Globus pallidus (tissue), 1 donor: ENCODE measurements around the gene GTPBP10.
"Not testable (repeated sequence)": the region's sequence is repeated elsewhere in the genome, so short reads cannot be mapped to it uniquely, and the experiment has no call there.

Source experiments
- DNase-seq: peaks from one replicate; pipeline ENCODE4 v3.0.0-alpha.2; 2015; ENCODE audit warnings: low spot score

Gene GTPBP10, protein sequence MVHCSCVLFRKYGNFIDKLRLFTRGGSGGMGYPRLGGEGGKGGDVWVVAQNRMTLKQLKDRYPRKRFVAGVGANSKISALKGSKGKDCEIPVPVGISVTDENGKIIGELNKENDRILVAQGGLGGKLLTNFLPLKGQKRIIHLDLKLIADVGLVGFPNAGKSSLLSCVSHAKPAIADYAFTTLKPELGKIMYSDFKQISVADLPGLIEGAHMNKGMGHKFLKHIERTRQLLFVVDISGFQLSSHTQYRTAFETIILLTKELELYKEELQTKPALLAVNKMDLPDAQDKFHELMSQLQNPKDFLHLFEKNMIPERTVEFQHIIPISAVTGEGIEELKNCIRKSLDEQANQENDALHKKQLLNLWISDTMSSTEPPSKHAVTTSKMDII

DNA sequence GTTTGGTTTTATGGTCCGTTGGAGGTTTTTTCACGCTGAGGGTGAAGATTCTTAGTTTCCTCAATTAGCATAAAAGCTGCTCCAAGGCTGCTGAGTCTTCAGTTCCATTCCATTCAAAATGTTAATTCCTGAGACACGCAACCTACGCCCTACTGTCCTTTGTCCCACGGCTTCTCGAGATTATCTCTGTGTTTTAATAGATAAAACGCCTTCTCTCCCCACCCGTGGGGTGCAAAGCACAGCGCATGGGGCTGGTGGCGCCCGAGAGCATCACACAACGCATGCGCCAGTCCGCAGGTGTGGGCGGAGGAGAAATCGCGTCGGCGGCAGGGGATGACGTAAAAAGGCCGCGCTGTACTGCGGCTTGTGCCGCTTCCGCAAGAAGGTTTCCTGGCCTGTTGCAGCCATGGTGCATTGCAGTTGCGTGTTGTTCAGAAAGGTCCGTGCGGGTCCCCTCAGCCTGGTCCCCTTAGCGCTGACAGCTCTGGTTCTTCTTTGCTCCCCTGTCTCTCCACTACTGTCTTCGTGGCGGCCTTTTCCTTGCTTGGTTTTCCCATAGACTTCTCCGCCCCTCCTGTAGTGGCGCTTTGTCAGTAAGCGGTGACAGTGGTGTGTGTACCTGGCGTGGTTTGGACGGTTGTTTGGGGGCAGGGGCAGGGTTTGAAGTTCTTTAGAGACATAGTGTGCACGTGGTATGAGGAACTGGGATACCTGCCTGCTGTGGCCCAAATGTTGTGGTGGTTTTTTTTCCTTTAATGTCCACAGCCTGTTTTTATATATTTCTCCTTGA, at the start of gene GTPBP10:
Gene GTPBP10 (plus strand): TSS at position 381 of the 790 bp plus-strand sequence. CDS start 26 bp downstream, at position 407.
- DNase-seq, result peak; percentile 94

DNA sequence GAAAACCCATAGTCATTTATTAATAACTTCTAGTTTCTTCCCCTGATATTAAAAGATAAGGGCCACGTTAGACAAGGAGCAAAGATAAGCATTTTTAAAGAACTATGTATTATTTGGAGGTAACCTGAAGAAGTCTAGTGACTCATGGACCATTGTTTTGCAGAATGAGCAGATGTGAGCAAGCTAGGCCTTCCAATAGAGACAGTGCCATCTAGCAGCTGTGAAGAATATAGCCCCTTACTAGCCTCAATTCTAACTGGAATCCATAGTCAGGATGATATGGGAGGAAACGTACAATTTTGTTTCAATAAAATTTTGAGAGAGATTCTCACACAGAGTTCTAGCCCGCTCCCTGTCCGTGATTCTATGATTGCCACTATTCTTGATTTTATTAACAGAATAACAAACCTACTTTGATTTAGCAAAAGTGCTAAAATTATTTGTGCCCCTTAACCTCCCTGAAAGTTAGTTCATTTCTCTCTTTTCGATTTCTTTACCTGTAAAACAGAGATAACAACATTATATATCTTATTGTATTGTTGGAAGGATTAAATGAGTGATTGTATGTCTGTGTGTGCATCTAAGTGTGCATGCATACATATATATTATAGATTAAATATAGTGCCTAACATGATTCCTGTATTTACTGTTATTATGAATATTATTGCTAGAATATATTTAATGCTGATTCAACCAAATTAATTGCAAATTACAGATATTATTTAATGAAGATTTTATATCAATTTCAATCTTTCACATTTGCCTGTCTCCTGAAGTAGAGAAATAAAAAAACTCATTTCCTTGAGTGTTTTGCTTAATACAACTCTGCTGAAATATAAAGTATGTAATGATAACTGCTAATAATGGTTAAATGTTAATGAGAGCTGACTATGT, 48.1 kb upstream of the GTPBP10 start:
- DNase-seq, result peak; percentile 31

DNA sequence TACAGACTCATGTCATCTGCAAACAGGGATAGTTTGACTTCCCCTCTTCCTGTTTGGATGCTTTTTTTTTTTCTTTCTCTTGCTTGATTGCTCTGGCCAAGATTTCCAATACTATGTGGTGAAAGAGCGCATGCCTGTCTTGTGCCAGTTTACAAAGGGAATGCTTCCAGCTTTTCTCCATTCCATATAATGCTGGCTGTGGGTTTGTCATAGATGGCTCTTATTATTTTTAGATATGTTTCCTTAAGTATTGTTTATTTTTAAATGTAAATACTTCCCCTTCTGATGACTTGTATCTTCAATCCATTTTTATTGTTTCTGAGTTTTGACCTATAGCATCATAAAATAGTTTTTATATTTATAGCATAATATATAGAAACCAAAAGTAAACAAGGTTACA, 43.3 kb upstream of the GTPBP10 start:
- no peak for DNase-seq

DNA sequence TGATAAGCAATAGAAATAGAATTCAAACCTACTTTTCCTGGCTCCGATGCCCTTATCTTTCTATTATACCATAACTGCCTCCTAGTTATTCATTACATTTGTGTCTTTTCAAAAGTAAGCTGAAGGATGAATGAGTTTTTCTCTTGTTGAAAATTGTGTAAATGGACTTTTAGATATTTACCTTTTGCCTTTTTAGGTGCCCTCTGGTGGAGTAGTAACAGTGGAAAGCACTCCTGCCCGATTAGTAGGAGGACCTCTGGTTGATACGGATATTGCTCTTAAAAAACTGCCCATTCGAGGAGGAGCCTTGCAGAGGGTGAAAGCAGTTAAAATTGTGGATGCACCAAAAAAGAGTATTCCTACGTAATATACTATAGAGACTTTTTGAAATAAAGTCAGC, 36.6 kb upstream of the GTPBP10 start:
- no peak for DNase-seq

DNA sequence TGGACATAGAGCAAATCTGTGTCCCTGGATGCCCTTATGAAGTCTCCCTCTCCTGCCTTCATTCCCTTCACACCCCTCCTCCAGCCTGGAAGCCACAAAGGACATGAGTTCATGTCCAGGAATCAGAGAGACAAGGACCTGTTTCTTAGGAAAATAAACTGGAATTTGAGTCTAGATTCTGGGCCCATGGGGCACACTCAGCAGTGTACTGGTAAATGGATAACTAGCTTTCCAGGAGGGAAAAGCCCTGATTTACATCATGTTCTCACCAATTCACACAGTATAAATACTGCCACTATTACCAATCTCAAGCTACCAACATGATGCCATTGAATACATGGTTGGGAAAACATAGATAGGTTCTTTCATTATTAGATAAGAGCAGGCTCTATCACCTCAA, 35.3 kb upstream of the GTPBP10 start:
- no peak for DNase-seq

DNA sequence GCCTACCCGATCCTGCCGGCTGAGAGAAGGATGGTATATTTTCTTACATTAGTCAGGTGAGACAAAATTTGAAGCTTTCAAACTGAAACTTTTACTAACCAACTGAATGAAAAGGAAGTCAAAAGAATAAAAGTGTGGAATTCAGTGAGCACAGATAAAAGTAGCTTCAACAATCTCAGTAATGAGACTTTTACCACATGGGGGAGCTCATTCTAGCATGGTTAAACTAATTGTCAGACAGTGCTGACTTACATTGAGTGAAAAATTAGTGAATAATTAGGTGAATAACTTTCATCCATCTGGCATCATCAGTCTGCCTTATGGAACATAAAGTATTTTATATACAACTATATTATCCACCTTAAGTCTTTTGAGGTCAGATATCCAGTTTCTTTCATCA, 33.8 kb upstream of the GTPBP10 start:
- peak; percentile 3 for DNase-seq

DNA sequence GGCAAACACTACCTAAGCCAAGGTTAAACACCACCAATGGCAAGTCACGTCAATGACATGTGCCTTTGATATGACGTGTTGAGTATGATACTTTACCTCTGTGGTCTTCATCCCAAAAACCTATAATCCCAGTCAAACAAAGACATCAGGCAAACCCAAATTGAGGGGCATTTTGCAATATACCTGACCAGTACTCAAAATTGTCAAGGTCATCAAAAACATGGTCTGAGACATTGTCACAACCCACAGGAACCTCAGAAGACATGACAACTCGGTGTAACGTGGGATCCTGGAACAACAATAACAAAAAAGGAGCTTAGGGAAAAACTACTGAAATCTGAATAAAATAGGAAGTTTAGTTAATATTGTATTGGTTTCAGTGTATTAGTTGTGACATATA, 32.6 kb upstream of the GTPBP10 start:
- no peak for DNase-seq

DNA sequence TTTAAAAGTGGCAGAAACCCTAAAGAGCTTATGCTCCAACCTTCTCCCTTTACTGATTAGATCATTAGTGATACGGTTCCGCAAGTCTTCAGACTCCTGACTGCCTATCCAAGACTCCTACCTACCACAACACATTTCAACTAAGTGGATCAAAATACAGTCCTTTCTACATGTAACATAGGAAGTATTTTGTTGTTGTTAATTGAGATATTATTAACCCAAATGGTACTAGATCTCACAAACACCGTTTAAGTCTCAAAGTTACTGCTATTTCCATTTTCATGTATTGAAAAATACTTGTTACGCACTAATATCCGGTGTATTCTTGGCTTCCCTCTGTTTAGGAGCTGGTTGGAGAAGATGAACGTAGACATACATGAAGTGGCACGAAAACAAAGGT, 26.5 kb upstream of the GTPBP10 start:
- no peak for DNase-seq

DNA sequence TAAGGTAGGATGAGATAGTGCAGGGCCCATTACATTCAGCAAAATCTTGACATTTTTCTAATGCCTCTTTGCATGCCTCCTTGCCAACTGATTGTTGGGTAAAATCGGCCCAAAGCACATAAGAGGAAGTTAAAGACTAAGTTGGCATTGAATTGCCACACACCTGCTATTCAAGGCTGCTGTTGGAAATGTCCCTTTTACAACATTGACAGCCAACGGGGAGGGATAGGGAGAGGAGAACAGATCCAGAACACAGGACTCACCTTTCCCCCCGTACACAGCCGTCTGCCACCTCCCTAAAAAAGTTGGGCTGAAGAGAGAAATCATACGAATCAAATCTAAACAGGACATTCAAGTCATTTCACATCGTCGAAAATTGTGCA, 26.1 kb upstream of the GTPBP10 start:
- DNase-seq, result no peak

DNA sequence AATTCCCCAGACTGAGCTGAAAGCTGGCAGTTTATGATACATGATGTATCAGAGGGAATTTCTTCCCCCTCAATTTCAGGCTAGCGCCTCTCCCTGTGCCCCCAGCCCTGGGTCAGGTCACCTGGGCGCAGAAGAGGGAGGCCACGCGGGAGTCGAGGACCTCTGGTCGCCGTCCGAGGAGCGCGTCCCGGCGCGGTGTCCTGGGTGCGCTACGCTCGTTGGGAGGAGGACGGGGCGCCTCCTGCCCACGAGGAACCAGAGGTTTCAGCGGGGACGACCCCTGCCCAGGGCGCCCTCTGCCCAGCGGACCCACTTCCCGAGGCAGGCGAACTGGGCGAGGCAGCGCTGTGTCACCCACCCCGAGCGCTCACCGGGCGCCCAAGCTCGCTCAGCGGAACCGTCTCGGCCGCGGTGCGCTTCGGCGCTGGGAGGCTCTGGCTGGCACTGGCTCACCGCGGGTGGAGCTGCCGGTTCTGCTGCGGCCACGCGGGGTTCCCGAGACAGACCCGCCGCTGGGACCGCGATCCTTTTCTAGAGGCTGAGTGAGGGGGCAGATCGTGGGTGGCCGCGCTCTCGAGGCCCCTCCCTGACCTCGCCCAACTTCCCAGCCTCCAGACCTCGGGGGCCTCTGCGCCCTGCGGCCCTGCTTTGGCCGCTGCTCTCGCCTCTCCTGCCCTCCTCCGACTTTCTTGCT, 25.6 kb upstream of the GTPBP10 start, which contains the start of gene FAM237B:
Gene FAM237B (minus strand): TSS at position 504 of the 694 bp plus-strand sequence. CDS start 1,556 bp downstream, outside the sequence.
- DNase-seq, result no peak

DNA sequence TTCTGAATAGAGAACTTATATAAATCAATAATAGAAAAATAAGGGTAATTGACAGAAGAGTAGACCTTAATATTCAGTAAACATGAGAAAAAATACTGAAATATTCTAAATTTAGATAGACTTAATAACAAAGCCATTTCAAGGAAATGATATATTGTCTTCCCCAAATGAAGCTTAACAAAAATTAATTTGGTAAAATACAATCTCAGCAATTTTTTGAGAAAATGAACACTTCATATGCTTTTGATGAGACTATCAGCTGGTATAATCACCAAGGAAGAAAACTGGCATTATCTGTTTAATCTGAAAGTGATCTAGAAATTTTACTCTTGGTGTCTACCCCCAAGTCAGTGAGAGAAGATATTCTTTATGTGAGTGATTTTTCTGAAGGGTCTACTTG, 23.7 kb upstream of the GTPBP10 start:
- DNase-seq, result no peak

DNA sequence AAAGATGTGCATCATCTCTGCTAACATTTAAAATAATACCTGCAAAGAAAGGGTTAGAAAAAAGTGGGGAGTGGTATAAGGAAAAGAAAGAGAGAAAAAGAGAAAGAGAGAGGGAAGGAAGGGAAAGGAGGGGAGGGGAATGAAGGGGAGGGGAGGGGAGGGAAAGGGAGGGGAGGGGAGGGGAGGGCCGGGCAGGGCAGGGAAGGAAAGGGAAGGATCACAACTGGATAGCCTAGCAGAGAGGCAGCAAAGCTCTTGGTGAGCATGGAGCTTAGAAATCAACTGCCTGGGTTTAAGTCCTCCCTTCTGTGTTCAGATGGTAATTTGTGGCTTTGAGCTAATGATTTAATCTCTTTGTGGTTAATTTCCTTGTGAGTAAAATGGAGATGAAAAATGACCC, 20.0 kb upstream of the GTPBP10 start:
- DNase-seq, result no peak

DNA sequence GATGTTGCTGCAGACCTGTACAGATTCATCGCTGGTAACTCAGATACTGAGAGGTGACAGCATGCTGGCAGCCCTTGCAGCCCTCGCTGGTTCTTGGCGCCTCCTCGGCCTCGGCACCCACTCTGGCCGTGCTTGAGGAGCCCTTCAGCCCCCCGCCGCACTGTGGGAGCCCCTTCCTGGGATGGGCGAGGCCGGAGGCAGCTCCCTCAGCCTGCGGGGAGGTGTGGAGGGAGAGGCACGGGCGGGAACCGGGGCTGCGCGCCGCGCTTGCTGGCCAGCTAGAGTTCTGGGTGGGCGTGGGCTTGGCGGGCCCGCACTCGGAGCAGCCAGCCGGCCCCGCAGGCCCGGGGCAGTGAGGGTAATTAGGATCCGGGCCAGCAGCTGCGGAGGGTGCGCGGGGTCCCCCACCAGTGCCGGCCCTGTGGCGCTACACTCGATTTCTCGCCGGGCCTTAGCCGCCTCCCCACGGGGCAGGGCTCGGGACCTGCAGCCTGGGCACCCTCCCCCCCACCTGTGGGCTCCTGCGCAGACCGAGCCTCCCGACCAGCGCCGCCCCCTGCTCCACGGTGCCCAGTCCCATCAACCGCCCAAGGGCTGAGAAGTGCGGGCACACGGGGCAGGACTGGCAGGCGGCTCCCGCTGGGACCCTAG, 12.2 kb upstream of the GTPBP10 start:
- no peak for DNase-seq

DNA sequence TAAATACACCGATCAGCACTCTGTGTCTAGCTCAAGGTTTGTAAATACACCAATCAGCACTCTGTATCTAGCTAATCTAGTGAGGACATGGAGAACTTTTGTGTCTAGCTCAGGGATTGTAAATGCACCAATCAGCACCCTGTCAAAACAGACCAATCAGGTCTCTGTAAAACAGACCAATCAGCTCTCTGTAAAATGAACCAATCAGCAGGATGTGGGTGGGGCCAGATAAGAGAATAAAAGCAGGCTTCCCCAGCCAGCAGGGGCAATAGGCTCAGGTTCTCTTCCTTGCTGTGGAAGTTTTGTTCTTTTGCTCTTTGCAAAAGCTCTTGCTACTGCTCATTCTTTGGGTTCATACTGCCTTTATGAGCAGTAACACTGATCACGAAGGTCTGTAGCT, 11.6 kb upstream of the GTPBP10 start:
- DNase-seq, result not testable (repeated sequence)

DNA sequence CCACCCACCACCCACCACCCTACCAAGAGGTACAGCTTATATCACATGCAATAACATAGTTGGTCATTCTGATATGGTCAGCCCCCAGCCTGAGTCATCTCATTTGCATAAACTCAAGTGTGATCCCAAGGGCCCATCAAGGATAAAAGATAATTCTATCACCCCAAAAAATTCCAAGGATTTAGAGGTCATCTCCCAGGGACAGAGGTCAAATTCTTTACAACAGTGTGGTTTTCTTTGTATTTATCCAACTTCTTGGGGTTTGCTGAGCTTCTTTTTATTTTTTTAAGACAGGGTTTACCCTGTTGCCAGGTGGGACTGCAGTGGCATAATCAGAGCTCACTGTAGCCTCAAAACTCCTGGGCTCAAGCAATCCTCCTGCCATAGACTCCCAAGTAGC, 9.4 kb upstream of the GTPBP10 start:
- no peak for DNase-seq

DNA sequence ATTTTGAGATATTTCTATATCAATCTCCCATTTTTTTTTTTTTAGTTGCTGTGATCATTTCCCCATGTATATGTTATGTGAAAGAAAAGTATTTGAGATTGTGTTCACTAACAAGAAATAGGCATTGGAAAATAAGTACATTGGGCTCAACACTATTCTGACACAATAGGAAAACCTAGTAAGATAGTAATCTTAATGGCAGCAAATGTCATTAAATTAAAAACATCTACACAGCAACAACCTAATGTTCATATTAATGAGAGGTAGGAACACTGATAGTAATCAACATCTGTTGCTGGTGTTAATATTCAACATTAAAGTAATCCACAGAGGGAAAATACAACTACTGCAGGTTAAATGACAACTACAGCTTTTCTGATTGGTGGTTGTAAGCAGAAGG, 1.5 kb upstream of the GTPBP10 start:
- DNase-seq, result no peak

DNA sequence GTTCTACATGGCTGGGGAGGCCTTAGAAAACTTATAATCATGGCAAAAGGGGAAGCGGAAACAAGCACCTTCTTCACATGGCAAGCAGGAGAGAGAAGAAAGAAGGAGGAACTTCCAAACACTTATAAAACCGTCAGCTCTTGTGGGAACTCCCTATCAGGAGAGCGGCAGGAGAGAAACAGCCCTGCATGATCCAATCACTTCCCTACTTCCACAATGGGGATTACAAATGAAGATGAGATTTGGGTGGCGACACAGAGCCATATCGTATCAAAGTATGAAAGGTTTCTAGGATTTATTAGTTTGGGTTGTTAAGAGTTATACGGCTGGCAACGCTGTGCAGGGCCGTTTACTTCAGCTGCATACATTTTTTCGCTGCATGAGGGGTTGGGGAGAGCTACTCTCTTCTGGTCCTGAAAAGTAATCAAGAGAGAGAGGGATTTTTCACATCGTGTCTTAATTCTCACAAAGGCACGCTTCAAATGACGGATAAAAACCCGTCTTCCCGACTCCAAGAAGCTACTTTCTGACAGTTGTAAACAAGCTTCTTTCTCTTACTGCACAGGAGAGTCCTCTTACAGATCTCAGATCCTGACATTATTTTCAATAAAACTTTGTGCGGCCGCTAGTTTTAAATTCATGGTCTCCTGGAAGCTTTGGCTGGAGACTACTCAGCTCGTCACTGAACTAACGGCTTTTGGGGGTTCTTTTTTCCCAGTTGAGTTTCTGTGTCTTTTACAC, 751 bp upstream of the GTPBP10 start:
- DNase-seq, result peak; percentile 26

DNA sequence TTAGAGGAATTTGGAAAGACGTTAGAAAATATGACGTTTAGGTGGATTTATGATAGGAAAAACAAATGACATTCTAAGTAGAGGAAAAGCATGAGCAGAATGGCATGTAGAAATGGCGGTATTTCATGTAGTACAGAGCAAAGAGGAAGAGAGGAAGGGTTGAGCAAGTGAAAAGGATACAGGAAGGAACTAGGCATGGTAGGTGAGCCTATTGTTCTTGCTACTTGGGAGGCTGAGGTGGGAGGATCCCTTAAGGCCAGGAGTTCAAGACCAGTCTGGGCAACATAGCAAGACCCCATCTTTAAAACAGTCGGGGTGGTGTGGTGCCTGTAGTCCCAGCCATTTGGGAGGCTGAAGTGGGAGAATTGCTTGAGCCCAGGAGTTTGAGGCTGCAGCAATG, 1.2 kb downstream of the GTPBP10 start:
- DNase-seq, result no peak

DNA sequence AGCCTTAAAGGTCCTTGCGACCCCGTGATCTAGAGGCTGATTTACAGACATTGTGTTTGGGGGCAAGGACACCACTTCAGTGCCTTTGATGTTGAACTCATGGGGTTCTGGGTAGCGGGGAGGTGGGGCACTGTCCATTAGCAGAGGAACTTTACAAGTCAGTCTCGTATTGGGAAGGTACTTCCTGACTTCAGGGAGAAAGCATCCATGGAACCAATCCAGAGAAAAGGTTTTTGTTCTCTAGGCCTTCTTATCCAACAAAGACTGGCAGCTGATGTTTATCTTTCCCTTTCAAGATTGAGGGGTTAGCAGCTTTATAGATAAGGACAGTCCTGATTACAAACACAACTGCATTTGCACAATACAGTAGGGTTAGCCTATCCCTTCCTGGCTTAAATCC, 2.8 kb downstream of the GTPBP10 start:
- no peak for DNase-seq

DNA sequence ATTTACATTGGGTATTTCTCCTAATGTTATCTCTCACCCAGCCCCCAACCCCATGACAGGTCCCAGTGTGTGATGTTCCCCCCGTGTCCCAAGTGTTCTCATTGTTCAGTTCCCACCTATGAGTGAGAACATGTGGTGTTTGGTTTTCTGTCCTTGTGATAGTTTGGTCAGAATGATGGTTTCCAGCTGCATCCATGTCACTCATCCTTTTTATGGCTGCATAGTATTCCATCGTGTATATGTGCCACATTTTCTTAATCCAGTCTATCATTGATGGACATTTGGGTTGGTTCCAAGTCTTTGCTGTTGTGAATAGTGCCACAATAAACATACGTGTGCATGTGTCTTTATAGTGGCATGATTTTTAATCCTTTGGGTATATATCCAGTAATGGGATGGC, 3.5 kb downstream of the GTPBP10 start:
- not testable (repeated sequence) for DNase-seq
